CD8-positive, alpha-beta memory T cell (primary cell): ENCODE data around the gene CACTIN. TPM values are rescaled to one million over a fixed set of nuclear protein-coding genes. Genes with fewer than 3 reads are reported as not detected.

Experiments used
- CTCF ChIA-PET: fragments of 350-600 bp; sonication (Branson Sonifier 250); formaldehyde crosslinking; loops from one replicate; lab custom pipeline; 2021; ENCODE audit warnings: antibody characterized with exemption; lab: Charles Lee
- POLR2A ChIA-PET: fragments of 350-600 bp; sonication (Branson Sonifier 250); formaldehyde crosslinking; loops from one replicate; lab custom pipeline; 2021; ENCODE audit warnings: antibody characterized with exemption; lab: Charles Lee
- DNase-seq, 5 donors: peaks; one replicate each; pipeline versions ENCODE4 v3.0.0 to v3.0.0-alpha.2; 2020 to 2022; ENCODE audit warnings: mixed read lengths in 1 of 5
- H3K27ac ChIP-seq: one replicate; pipeline ENCODE4 v1.7.0; 2013; ENCODE audit warnings: low read depth, mild to moderate bottlenecking, low read length, moderate library complexity
- H3K27me3 ChIP-seq: 2 replicates; pipeline ENCODE4 v1.7.0; 2013; ENCODE audit warnings: low read length, mild to moderate bottlenecking; ENCODE audit not compliant: insufficient read depth, poor library complexity, severe bottlenecking
- H3K36me3 ChIP-seq: 2 replicates; pipeline ENCODE4 v1.7.0; 2013; ENCODE audit warnings: mild to moderate bottlenecking, low read length, moderate library complexity; ENCODE audit not compliant: insufficient read depth
- H3K4me1 ChIP-seq: 2 replicates; pipeline ENCODE4 v1.7.0; 2013; ENCODE audit warnings: mild to moderate bottlenecking, low read length, moderate library complexity; ENCODE audit not compliant: insufficient read depth
- H3K4me3 ChIP-seq: 2 replicates; pipeline ENCODE4 v1.7.0; 2013; ENCODE audit warnings: mild to moderate bottlenecking, low read length
- H3K9me3 ChIP-seq: 2 replicates; pipeline ENCODE4 v1.7.0; 2013; ENCODE audit warnings: mild to moderate bottlenecking, low read length
- H3K27ac Mint-ChIP-seq, 8 donors: one replicate each; pipeline ENCODE4 v1.8.0; 2020 to 2021; ENCODE audit warnings: mixed read lengths in 8 of 8, mild to moderate bottlenecking in 6 of 8, inconsistent platforms in 3 of 8, moderate library complexity in 3 of 8
- H3K27me3 Mint-ChIP-seq, 2 donors: one replicate each; pipeline ENCODE4 v1.8.0; 2020 to 2021; ENCODE audit warnings: mixed read lengths in 2 of 2, mild to moderate bottlenecking in 1 of 2, moderate library complexity in 1 of 2
- H3K36me3 Mint-ChIP-seq, 3 donors: one replicate each; pipeline ENCODE4 v1.8.0; 2020 to 2021; ENCODE audit warnings: mixed read lengths in 3 of 3, inconsistent platforms in 1 of 3, mild to moderate bottlenecking in 1 of 3
- H3K4me1 Mint-ChIP-seq, 3 donors: one replicate each; pipeline ENCODE4 v1.8.0; 2020 to 2021; ENCODE audit warnings: mixed read lengths in 3 of 3, inconsistent platforms in 1 of 3, mild to moderate bottlenecking in 1 of 3
- H3K4me3 Mint-ChIP-seq, 7 donors: one replicate each; pipeline ENCODE4 v1.8.0; 2020 to 2021; ENCODE audit warnings: mixed read lengths in 7 of 7, mild to moderate bottlenecking in 6 of 7, moderate library complexity in 4 of 7, inconsistent platforms in 2 of 7
- H3K9me3 Mint-ChIP-seq, 5 donors: one replicate each; pipeline ENCODE4 v1.8.0; 2020 to 2022; ENCODE audit warnings: mixed read lengths in 5 of 5, mild to moderate bottlenecking in 3 of 5, moderate library complexity in 2 of 5, inconsistent platforms in 1 of 5
- polyA plus RNA-seq: library from polyadenylated mRNA; unstranded; fragments of 300-500 nt; fragmentation: Illumina TruSeq; gene quantifications from one replicate; pipeline ENCODE4 v1.2.3, GENCODE V29; 2021
- total RNA-seq, 2 experiments: library from RNA; stranded (reverse); gene quantifications; one replicate each; pipeline ENCODE4 v1.2.3, GENCODE V29; 2021

Gene CACTIN
- total and polyA plus RNA-seq, 3 experiments from 2014 or later = 16.8 to 39.5 (median 37.2) TPM

DNA sequence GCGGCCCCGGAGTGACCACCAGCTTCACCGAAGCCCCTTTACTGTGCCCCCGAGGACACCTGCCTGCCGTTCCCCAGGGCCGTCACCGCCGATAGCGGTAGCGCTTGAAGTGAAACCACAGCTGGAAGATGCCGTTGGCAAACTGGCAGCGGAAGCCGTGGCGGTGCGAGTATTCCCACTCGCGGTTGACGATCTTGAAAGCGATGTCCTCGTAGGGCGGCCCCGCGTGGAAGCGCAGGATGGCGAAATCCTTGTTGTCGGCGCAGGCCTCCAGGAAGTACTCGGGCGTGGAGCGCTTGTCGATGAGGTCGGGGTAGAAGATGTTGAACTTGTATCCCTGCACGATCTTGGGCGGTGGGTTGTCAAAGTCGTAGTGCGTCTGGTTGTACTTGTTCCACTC is 14.7 kb downstream of the CACTIN start:
- no peaks in the 10 kb centered on the region for H3K36me3 ChIP-seq
- ChIA-PET POLR2A (no interaction called here), CTCF (no interaction called here)
- peaks cover 8 to 18% (median 12%) of the 10 kb centered on the region in 3 donors for H3K4me1 Mint-ChIP-seq
- peaks cover 9% of the 10 kb centered on the region for H3K4me1 ChIP-seq
- H3K27ac Mint-ChIP-seq = peak overlapping the region in 1 of 8 donors; percentile 19
- H3K9me3 Mint-ChIP-seq = no peaks in the 10 kb centered on the region
- H3K9me3 ChIP-seq = no peaks in the 10 kb centered on the region
- no peaks in the 10 kb centered on the region for H3K27me3 ChIP-seq
- peaks cover 0 to 26% (median 3%) of the 10 kb centered on the region in 3 donors for H3K36me3 Mint-ChIP-seq
- H3K27ac ChIP-seq = no peak overlapping the region
- no peak overlapping the region for H3K4me3 ChIP-seq
- peak in 1 of 5 donors; percentile 46 for DNase-seq
- no peaks in the 10 kb centered on the region for H3K27me3 Mint-ChIP-seq
- H3K4me3 Mint-ChIP-seq = no peak overlapping the region

DNA sequence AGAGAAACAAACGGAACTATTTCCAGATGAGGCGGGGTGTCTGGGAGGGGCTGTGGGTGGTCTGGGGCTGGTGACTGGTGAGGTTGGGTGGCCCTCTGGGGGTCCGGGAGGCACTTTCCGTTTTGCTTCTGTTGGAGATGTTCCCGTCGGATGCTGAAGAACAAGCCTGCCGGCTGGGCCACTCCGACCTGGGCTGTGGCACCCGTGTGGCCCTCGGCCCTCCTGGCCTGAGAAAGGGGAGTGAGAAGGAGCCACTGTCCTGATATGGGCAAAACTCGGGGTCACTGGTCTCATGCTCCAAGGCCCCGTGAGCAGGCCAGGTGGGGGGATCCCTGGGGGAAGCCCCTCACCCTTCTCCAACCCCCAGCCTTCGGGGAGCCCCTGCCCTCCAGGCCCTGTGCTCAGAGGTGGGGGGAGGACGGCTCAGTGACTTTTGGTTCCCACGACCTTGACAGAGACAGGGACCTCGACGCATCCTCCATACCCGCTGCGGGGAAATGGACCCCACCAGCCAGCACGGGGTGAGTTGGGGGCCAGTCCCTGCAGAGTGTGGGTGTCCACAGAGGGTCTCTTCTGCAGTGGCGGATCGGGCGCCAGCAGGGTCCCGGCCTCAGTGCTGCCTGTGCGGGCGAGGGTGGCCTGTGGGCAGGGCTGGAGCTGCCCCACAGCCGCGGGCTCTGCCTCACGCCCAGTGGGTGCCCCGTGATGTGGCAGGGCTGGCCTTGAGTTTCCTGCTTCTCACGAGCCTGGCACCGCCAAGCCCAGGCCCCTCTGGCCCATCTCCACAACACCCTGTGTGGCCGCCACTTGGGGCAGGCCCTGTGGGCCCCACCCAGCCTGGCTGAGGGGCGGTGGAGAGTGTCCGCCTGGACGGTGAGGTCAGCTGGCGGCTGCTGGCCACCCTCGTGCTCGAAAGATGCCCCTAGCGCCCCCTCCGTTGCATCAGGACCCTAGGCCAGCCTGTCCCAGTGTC is 15.6 kb downstream of the CACTIN start:
- peaks cover 11% of the 10 kb centered on the region for H3K4me1 ChIP-seq
- peak in 1 of 5 donors; percentile 42 for DNase-seq
- ChIA-PET POLR2A (no interaction called here), CTCF (no interaction called here)
- H3K27me3 ChIP-seq = no peaks in the 10 kb centered on the region
- Mint-ChIP-seq H3K4me1 (peaks cover 8 to 18% (median 12%) of the 10 kb centered on the region in 3 donors), H3K4me3 (no peak overlapping the region), H3K27ac (peak overlapping the region in 1 of 8 donors; percentile 60), H3K27me3 (no peaks in the 10 kb centered on the region), H3K9me3 (no peaks in the 10 kb centered on the region), H3K36me3 (peaks cover 0 to 25% (median 3%) of the 10 kb centered on the region in 3 donors)
- H3K36me3 ChIP-seq = no peaks in the 10 kb centered on the region
- H3K4me3 ChIP-seq = no peak overlapping the region
- H3K9me3 ChIP-seq = no peaks in the 10 kb centered on the region
- H3K27ac ChIP-seq = no peak overlapping the region

DNA sequence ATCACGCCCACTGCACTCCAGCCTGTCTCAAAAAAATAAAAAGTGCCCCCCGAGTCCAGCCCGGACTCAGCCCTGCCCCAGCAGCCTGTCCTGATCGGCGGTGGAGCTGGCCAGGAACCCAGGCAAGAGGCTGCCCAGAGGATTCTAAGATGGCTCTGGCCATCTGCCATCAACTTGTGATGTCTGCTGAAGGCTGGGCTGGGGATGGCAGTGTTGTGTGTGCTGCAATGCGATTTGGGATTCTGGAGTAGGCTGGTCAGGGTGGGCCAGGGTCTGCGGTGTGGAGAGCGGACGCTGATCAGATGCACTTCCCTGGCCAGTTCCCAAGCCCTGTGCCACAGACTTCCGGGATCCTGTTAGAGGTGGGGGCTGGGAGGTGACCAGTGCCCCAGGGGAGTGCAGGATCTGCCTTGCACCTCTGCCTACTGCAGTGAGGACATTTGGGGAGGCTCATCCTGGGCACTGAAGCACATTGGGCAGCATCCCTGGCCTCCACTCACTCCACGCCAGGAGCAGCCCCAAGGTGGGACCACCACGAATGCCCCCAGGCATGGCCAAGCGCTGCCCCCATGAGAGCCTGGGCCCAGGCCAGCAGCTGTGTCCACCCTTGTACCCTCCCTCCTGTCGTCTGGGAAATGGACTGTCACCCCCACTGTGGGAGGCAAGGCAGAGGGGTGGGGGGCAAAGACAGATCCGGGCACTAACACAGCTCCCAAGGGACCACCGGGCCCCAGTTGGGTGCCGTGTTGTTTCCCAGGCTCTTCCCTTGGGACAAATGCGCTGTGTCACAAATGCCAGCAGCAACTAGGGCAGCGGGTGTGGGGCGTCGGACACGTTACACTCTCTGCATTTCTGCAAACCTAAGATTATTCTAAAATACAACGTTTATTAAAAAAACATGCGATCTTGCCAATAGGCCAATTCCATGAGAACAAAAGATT is 16.5 kb downstream of the CACTIN start:
- CTCF ChIA-PET = interaction anchor here (1.3 to 2.8 kb wide), 2 partner anchors 24 to 82 kb away, joined by 5 to 14 read pairs; partner anchors contain the start of gene GIPC3
- Histone ChIP-seq H3K4me3 (no peak overlapping the region), H3K36me3 (no peaks in the 10 kb centered on the region), H3K4me1 (peaks cover 21% of the 10 kb centered on the region), H3K27ac (no peak overlapping the region), H3K27me3 (no peaks in the 10 kb centered on the region), H3K9me3 (no peaks in the 10 kb centered on the region)
- POLR2A ChIA-PET = no interaction called here
- Mint-ChIP-seq H3K27ac (peak overlapping the region in 2 of 8 donors; percentile 6 to 60), H3K9me3 (no peaks in the 10 kb centered on the region), H3K36me3 (peaks cover 0 to 18% (median 3%) of the 10 kb centered on the region in 3 donors), H3K4me3 (no peak overlapping the region), H3K27me3 (no peaks in the 10 kb centered on the region), H3K4me1 (peaks cover 8 to 18% (median 12%) of the 10 kb centered on the region in 3 donors)
- peak in 1 of 5 donors; percentile 46 for DNase-seq

DNA sequence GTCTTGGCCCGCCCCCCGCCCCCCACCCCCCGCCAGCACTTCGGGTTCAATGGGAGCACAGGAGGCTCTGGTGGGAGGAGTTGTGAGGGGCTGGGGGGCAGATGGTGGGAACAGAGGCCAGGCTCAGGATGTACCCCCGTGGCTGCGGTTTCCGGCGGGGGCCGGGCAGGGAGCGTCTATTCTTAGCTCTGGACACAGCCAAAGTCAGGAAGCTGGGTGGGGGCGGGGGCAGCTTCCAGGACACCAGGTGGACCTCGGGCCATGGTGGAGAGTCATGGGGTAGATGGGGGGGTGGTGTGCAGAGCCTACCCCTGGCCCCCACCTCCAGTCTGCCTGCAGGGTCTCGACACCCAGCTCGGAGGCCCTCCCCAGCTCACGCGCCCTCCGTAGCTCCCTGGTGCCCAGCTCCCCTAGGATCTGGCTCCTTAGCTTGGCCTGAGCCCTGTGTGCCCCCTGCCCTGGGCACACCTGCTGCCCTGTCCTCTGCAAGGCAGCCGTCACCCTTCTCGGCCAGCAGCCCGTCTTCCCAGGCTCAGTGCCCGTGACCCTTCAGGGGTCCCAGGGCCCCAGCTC is 17.8 kb downstream of the CACTIN start:
- Histone ChIP-seq H3K27ac (peak overlapping the region; percentile 59), H3K4me3 (no peak overlapping the region), H3K4me1 (peaks cover 29% of the 10 kb centered on the region), H3K9me3 (no peaks in the 10 kb centered on the region), H3K27me3 (no peaks in the 10 kb centered on the region), H3K36me3 (no peaks in the 10 kb centered on the region)
- H3K4me1 Mint-ChIP-seq = peaks cover 8 to 18% (median 13%) of the 10 kb centered on the region in 3 donors
- POLR2A ChIA-PET = no interaction called here
- CTCF ChIA-PET = interaction anchor here (0.7 to 2.8 kb wide), 4 partner anchors 10 to 84 kb away, joined by 3 to 14 read pairs (median 4); partner anchors contain the start of gene GIPC3
- peaks cover 0 to 18% (median 3%) of the 10 kb centered on the region in 3 donors for H3K36me3 Mint-ChIP-seq
- H3K27me3 Mint-ChIP-seq = no peaks in the 10 kb centered on the region
- peak in 1 of 5 donors; percentile 39 for DNase-seq
- H3K4me3 Mint-ChIP-seq = no peak overlapping the region
- peak overlapping the region in 2 of 8 donors; percentile 33 to 94 for H3K27ac Mint-ChIP-seq
- H3K9me3 Mint-ChIP-seq = no peaks in the 10 kb centered on the region

DNA sequence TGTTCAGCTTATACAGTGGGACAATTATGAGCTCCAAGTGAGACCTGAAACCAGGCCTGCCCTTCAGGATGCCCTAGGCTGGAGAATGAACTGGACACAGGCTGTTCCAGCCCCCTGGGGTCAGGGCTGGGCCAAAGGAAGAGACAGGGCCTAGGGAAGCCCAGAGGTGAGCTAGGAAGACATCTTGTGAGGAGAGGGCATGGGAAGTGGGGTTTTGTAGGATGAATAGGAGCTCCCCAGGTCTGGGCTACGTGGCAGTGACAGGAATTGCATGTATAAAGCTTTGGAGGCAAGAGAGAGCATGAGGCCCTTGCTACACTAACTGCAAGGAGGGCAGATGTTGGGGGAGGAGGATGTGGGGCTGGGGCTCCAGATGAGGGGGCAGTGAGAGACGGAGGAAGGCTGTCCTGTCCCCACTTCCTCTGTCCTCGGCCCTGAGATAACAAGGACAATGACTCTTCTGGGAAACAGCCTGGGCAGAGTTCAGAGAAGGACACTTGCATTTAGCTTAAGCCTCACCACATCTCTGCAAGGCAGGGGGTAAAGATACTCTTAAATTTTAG is 18.4 kb downstream of the CACTIN start:
- Histone ChIP-seq H3K9me3 (no peaks in the 10 kb centered on the region), H3K4me1 (peaks cover 29% of the 10 kb centered on the region), H3K27me3 (no peaks in the 10 kb centered on the region), H3K36me3 (no peaks in the 10 kb centered on the region), H3K4me3 (no peak overlapping the region), H3K27ac (peak overlapping the region; percentile 73)
- Mint-ChIP-seq H3K27me3 (no peaks in the 10 kb centered on the region), H3K27ac (peak overlapping the region in 3 of 8 donors; percentile 26 to 83 (median 79)), H3K4me1 (peaks cover 8 to 18% (median 13%) of the 10 kb centered on the region in 3 donors), H3K36me3 (peaks cover 0 to 13% (median 3%) of the 10 kb centered on the region in 3 donors), H3K9me3 (no peaks in the 10 kb centered on the region), H3K4me3 (peak overlapping the region in 4 of 7 donors; percentile 47 to 79 (median 66))
- CTCF ChIA-PET = interaction anchor here (1.1 to 2.8 kb wide), 3 partner anchors 11 to 63 kb away, joined by 3 to 14 read pairs (median 3); partner anchors contain the start of gene GIPC3
- POLR2A ChIA-PET = no interaction called here
- DNase-seq = no peak

DNA sequence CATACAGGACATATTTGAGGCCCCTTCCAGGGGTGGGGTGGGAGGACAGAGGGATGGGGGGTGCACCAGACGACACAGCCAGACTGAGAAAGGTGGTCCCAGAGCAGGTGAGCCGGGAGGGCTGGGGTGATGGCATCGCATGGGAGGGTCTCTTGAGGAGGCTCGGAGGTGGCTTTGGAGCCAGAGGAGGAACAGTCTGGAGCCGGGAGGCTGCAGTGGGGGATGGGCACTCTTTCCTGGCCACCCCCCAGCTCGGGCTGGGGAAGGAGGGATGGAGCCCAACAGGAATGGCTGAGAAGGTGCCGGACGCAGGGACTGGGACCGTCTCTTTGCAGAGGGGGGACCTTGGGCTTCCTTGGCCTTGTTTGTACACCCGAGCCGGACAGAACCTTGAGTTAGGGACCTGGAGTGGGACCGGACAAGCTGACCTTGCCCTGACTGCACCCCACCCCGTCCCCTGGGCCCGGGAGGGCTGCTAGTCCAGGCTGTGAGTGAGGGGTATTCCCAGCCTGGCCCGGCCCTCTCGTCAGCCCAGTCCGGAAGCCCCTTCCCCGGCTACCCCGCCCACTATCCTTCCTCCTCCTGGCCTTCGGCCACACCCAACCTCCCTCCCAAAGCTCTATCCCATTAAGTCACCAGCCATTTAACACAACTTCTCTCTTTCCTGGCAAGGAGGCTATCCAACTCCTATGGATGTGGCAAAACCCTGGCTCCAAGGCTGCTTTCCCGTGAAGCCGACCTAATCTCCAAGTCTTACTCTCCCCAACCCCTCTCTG is 19.1 kb downstream of the CACTIN start:
- Histone ChIP-seq H3K27me3 (no peaks in the 10 kb centered on the region), H3K9me3 (no peaks in the 10 kb centered on the region), H3K4me1 (peaks cover 29% of the 10 kb centered on the region), H3K4me3 (no peak overlapping the region), H3K36me3 (no peaks in the 10 kb centered on the region), H3K27ac (peak overlapping the region; percentile 73)
- Mint-ChIP-seq H3K4me1 (peaks cover 8 to 18% (median 13%) of the 10 kb centered on the region in 3 donors), H3K27me3 (no peaks in the 10 kb centered on the region), H3K9me3 (no peaks in the 10 kb centered on the region), H3K4me3 (peak overlapping the region in 6 of 7 donors; percentile 47 to 87 (median 66)), H3K36me3 (peaks cover 0 to 10% (median 3%) of the 10 kb centered on the region in 3 donors), H3K27ac (peak overlapping the region in 3 of 8 donors; percentile 26 to 84 (median 83))
- CTCF ChIA-PET = interaction anchor here (1.1 to 2.8 kb wide), 3 partner anchors 11 to 62 kb away, joined by 3 to 14 read pairs (median 3); partner anchors contain the start of gene GIPC3
- POLR2A ChIA-PET = no interaction called here
- peak in 1 of 5 donors; percentile 49 for DNase-seq
